Hepatocyte (in vitro differentiated cells): Measurements from ENCODE around the gene CTNND2. TPM values are rescaled to one million over a fixed set of nuclear protein-coding genes. Genes with fewer than 3 reads are reported as not detected.
"Not testable (repeated sequence)": the region's sequence is repeated elsewhere in the genome, so short reads cannot be mapped to it uniquely, and the experiment has no call there.

ENCODE experiments used
- DNase-seq: peaks from one replicate; pipeline ENCODE4 v3.0.0-alpha.2; 2016; ENCODE audit warnings: low spot score
- H2AFZ ChIP-seq: fragments of 200-600 bp; sonication (generic); 2 replicates; pipeline ENCODE4 v1.6.0; 2016; ENCODE audit warnings: antibody characterized with exemption, mild to moderate bottlenecking
- H3K27ac ChIP-seq: fragments of 200-600 bp; sonication (generic); 2 replicates; pipeline ENCODE4 v1.5.1; 2016; ENCODE audit warnings: mild to moderate bottlenecking
- H3K27me3 ChIP-seq: fragments of 200-600 bp; sonication (generic); 2 replicates; pipeline ENCODE4 v1.6.1; 2016
- H3K36me3 ChIP-seq: fragments of 200-600 bp; sonication (generic); replicated peaks from 2 replicates; pipeline ENCODE4 v1.5.1; 2016; ENCODE audit warnings: low read depth; ENCODE audit not compliant: insufficient read depth
- H3K4me1 ChIP-seq: fragments of 200-600 bp; sonication (generic); 2 replicates; pipeline ENCODE4 v1.5.1; 2016; ENCODE audit warnings: mild to moderate bottlenecking, moderate library complexity; ENCODE audit not compliant: insufficient read depth
- H3K4me2 ChIP-seq: fragments of 200-600 bp; sonication (generic); 2 replicates; pipeline ENCODE4 v1.6.0; 2016
- H3K4me3 ChIP-seq: fragments of 200-600 bp; sonication (generic); 2 replicates; pipeline ENCODE4 v1.5.1; 2016; ENCODE audit warnings: mild to moderate bottlenecking
- H3K79me2 ChIP-seq: fragments of 200-600 bp; sonication (generic); 2 replicates; pipeline ENCODE4 v1.6.0; 2017; ENCODE audit warnings: mild to moderate bottlenecking
- H3K9me2 ChIP-seq: fragments of 200-600 bp; sonication (generic); replicated peaks from 2 replicates; pipeline ENCODE4 v1.6.0; 2017; ENCODE audit warnings: mild to moderate bottlenecking; ENCODE audit not compliant: insufficient read depth
- H3K9me3 ChIP-seq: fragments of 200-600 bp; sonication (generic); 2 replicates; pipeline ENCODE4 v1.5.1; 2016; ENCODE audit warnings: low read depth, mild to moderate bottlenecking
- H4K20me1 ChIP-seq: fragments of 200-600 bp; sonication (generic); 2 replicates; pipeline ENCODE4 v1.6.0; 2016; ENCODE audit warnings: mild to moderate bottlenecking; ENCODE audit not compliant: insufficient read depth, poor library complexity, severe bottlenecking
- CTCF ChIP-seq: fragments of 200-600 bp; sonication (generic); IDR thresholded peaks from 2 replicates; pipeline ENCODE4 v1.5.1; 2016; ENCODE audit warnings: antibody characterized with exemption, mild to moderate bottlenecking; ENCODE audit not compliant: poor library complexity
- EZH2 ChIP-seq: fragments of 200-600 bp; sonication (generic); IDR thresholded peaks from 2 replicates; pipeline ENCODE4 v1.6.1; 2016; ENCODE audit warnings: antibody characterized with exemption, mild to moderate bottlenecking, borderline replicate concordance
- EZH2phosphoT487 ChIP-seq: fragments of 200-600 bp; sonication (generic); IDR thresholded peaks from one replicate; pipeline ENCODE4 v1.6.1; 2018; ENCODE audit warnings: antibody characterized with exemption, mild to moderate bottlenecking, low read depth, moderate library complexity; ENCODE audit not compliant: unreplicated experiment, severe bottlenecking
- WGBS: methylation state at CpG from one replicate; pipeline ENCODE4 v1.1.6; 2016; ENCODE audit warnings: low lambda C conversion rate; ENCODE audit errors: missing lambda C conversion rate; 5-methylcytosine and 5-hydroxymethylcytosine counted together
- polyA plus RNA-seq: library from polyadenylated mRNA; unstranded; fragments of >200 nt; fragmentation: Nextera tagmentation; extraction: Ambion mirVana; gene quantifications from 2 replicates; pipeline ENCODE4 v1.2.1, GENCODE V29; 2016
- total RNA-seq: library from RNA; depleted of rRNA; stranded (reverse); fragments of >200 nt; gene quantifications from 2 replicates; pipeline ENCODE4 v1.2.3, GENCODE V29; 2014

Gene CTNND2
- total and polyA plus RNA-seq, 2 experiments from 2014 or later: 27.5 to 30.3 TPM

DNA sequence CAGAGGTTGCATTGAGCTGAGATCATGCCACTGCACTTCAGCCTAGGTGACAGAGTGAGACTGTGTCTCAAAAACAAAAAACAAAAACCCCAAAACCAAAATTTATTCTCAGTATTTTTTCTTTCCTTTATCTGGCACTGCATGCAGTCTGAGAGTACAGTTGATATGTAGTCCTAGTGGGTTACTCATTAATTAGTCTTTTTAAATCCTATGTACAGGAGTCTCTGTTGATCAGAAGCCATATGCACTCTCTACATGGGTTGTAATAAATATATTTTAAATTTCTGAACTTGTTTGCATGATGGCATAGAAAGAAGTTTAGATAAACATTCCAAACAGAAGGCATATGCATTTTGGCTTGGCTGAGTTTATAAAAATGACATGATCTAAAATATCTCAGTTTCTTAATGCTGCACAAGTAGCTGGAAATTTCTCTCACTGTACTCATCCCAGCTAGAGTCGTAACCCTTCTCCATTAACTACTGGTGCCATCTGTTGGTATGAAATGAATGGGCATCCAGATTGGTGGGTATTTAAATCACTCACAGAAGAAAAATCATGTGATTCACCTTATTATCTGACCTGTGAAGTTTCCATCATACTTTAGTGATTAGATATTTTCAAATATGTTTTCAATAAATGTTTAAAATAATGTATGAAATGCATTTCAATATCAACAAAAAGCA, 284.8 kb downstream of the CTNND2 start:
- TF ChIP-seq CTCF: peak; percentile 59
- no peak for TF ChIP-seq EZH2
- H3K4me2 ChIP-seq: no peak overlapping the region
- H2AFZ ChIP-seq: no peak overlapping the region
- DNase-seq: peak; percentile 41
- H3K9me3 ChIP-seq: no peaks in the 10 kb centered on the region
- H3K4me3 ChIP-seq: no peak overlapping the region
- WGBS: 48% methylated on average over 1 of the region's 1 CpG
- H3K27ac ChIP-seq: no peak overlapping the region
- no peaks in the 10 kb centered on the region for H3K36me3 ChIP-seq
- H3K9me2 ChIP-seq: no peaks in the 10 kb centered on the region
- H4K20me1 ChIP-seq: no peaks in the 10 kb centered on the region
- H3K27me3 ChIP-seq: no peaks in the 10 kb centered on the region
- no peaks in the 10 kb centered on the region for H3K79me2 ChIP-seq
- H3K4me1 ChIP-seq: no peaks in the 10 kb centered on the region

DNA sequence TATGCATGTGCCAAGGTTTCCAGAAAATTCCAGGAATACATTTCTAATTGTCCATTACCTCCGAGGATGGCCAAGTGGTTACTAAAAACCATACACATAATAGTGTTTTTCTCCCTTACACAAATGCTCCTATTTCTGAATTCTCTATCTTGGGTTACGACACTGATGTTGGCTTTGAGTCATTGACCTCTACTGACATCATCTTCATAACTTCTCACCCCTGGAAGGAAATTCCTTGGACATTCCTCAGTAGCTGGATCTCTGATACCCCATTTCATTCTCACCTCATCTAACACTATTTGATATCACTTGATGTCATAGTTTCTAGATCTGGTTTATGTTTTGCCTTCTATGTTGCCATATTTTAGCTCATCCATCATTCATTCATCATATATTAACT, 287.2 kb downstream of the CTNND2 start:
- WGBS: 84% methylated on average over 2 of the region's 2 CpGs
- H3K27ac ChIP-seq: no peak overlapping the region
- no peaks in the 10 kb centered on the region for H4K20me1 ChIP-seq
- H3K4me2 ChIP-seq: no peak overlapping the region
- H3K36me3 ChIP-seq: no peaks in the 10 kb centered on the region
- no peak overlapping the region for H3K4me3 ChIP-seq
- no peaks in the 10 kb centered on the region for H3K27me3 ChIP-seq
- DNase-seq: no peak
- no peaks in the 10 kb centered on the region for H3K9me2 ChIP-seq
- no peaks in the 10 kb centered on the region for H3K4me1 ChIP-seq
- H3K79me2 ChIP-seq: no peaks in the 10 kb centered on the region
- no peaks in the 10 kb centered on the region for H3K9me3 ChIP-seq
- no peak overlapping the region for H2AFZ ChIP-seq
- TF ChIP-seq EZH2 (no peak), CTCF (no peak), EZH2phosphoT487 (no peak)

DNA sequence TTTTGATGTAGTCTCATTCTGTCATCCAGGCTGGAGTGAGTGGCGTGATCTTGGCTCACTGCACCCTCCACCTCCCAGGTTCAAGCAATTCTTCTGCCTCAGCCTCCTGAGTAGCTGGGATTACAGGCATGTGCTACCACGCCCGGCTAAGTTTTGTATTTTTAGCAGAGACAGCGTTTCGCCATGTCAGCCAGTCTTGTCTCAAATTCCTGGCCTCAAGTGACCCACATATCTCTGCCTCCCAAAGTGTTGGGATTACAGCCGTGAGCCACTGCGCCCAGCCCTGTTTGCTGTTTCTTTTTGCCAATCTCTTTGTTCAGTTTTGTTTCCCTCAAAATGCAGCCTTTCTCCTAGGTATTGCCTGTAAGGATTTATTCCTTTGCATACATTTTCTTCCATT, 287.6 kb downstream of the CTNND2 start:
- H3K79me2 ChIP-seq, H3K36me3 ChIP-seq, H3K4me1 ChIP-seq, H3K9me3 ChIP-seq, DNase-seq, H3K4me3 ChIP-seq, H3K4me2 ChIP-seq, H4K20me1 ChIP-seq, H2AFZ ChIP-seq, H3K27ac ChIP-seq, H3K27me3 ChIP-seq, H3K9me2 ChIP-seq: not testable (repeated sequence)
- 93% methylated on average over 7 of the region's 7 CpGs for WGBS

DNA sequence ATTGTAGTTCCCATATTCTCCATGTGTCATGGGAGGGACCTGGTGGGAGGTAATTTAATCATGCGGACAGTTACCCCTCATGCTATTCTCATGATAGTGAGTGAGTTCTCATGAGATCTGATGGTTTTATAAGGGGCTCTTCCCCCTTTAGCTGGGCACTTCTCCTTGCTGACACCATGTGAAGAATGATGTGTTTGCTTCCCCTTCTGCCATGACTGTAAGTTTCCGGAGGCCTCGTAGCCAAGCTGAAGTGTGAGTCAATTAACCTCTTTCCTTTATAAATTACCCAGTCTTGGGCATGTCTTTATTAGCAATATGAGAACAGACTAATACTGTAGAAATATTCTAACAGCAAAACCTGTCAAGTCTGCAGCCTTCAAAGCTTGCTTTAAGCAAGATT, 293.2 kb downstream of the CTNND2 start:
- Histone ChIP-seq H3K9me2 (no peaks in the 10 kb centered on the region), H3K79me2 (no peaks in the 10 kb centered on the region), H3K27ac (no peak overlapping the region), H3K4me1 (no peaks in the 10 kb centered on the region), H3K9me3 (no peaks in the 10 kb centered on the region), H4K20me1 (no peaks in the 10 kb centered on the region), H3K36me3 (no peaks in the 10 kb centered on the region), H3K4me3 (no peak overlapping the region), H2AFZ (no peak overlapping the region), H3K4me2 (no peak overlapping the region), H3K27me3 (no peaks in the 10 kb centered on the region)
- no peak for DNase-seq
- 63% methylated on average over 3 of the region's 3 CpGs for WGBS
- TF ChIP-seq EZH2 (no peak), EZH2phosphoT487 (no peak), CTCF (no peak)
